Measurements from ENCODE around the gene TAC3.
"Not testable (repeated sequence)": the region's sequence is repeated elsewhere in the genome, so short reads cannot be mapped to it uniquely, and the experiment has no call there.

TAC3 gene

DNA sequence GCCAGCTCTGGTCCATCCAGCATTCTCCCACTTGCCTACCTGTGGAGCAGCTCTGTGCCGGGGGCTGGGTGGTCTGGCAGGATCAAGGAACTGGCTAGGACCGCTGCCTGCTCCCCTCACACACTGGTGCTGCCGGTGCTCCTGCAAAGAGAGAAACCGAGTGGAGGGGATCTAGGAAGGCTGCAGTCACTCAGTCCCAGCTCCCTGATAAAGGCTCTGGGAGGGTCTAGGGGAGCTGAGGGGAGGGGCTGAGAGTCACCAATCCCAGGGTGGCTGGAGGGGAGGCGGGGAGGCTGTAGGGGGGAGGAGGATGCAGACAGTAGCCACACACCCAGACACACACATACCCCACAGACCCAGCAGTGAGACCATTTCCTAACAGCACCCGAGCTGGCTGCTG, at the start of gene TAC3:
Gene TAC3 (minus strand): TSS at position 182 of the 400 bp plus-strand sequence. CDS start 732 bp downstream, outside the sequence.
- no peak for DNase-seq (ENCODE audit: low read depth in 2 of 2)

GRCh38 chr12:57063991-57064685, 47.8 kb upstream of the TAC3 start:
- DNase-seq (ENCODE audit: low read depth in 2 of 2), result peak in 1 of 2 donors; percentile 43

- DNase-seq (ENCODE audit: low read depth in 2 of 2), result no peak
Measured at GRCh38 chr12:57058454-57058853, 42.1 kb upstream of the TAC3 start.

GRCh38 chr12:57057067-57057751, 40.9 kb upstream of the TAC3 start:
- no peak for DNase-seq (ENCODE audit: low read depth in 2 of 2)

GRCh38 chr12:57055824-57056223, 39.5 kb upstream of the TAC3 start:
- DNase-seq (ENCODE audit: low read depth in 2 of 2), result no peak

- DNase-seq (ENCODE audit: low read depth in 2 of 2), result not testable (repeated sequence)
Measured at GRCh38 chr12:57053901-57054300, 37.6 kb upstream of the TAC3 start.

GRCh38 chr12:57053146-57053545, 36.8 kb upstream of the TAC3 start:
- DNase-seq (ENCODE audit: low read depth in 2 of 2), result not testable (repeated sequence)

GRCh38 chr12:57051011-57051410, 34.7 kb upstream of the TAC3 start:
- DNase-seq (ENCODE audit: low read depth in 2 of 2), result no peak

- DNase-seq (ENCODE audit: low read depth in 2 of 2), result no peak
Measured at GRCh38 chr12:57049890-57050289, 33.6 kb upstream of the TAC3 start, which contains the start of gene MYO1A. Gene MYO1A, minus strand, starts transcription at chr12:57050129. Its CDS starts 1,806 bp downstream, at chr12:57048323.

- DNase-seq (ENCODE audit: low read depth in 2 of 2), result no peak
Measured at GRCh38 chr12:57049119-57049446, 32.8 kb upstream of the TAC3 start.

DNA sequence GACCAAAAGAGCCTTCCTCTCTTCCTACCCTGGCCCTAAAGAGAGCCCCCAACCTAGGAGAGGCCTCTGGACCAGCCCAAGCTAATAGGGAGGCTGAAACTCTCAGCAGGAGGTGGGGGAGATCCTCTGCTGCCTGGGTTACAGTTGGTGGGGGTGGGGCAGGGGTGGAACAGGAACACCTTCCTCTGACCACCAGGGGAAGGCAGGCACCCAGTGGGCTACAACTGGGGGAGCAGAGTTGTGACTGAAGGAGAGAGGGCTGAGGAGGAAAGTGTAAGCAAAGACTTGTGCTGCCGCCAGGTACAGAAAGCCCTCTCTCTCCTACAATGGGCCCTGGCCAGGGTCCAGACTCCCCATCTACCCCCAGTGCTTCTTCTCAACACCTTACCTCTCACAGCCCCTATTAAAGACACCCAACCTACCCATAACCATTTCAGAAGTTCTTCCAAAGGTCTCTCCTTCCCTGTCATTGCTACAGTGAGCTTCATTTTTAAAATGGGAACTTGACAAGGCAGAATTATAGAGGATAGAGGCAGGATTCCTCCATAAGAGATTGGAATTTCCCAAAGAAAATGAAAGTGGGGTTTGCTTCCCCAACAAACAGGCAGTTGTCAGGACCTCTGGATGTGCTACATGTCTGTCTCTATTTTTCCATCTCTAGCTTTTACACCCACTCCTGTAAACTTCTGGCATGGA, 32.2 kb upstream of the TAC3 start:
- DNase-seq (ENCODE audit: low read depth in 2 of 2), result no peak

GRCh38 chr12:57047981-57048380, 31.7 kb upstream of the TAC3 start:
- DNase-seq (ENCODE audit: low read depth in 2 of 2), result no peak

GRCh38 chr12:57046947-57047890, 30.9 kb upstream of the TAC3 start:
- DNase-seq (ENCODE audit: low read depth in 2 of 2), result peak; percentile 30 to 50

- no peak for DNase-seq (ENCODE audit: low read depth in 2 of 2)
Measured at GRCh38 chr12:57046086-57046791, 29.9 kb upstream of the TAC3 start.

DNA sequence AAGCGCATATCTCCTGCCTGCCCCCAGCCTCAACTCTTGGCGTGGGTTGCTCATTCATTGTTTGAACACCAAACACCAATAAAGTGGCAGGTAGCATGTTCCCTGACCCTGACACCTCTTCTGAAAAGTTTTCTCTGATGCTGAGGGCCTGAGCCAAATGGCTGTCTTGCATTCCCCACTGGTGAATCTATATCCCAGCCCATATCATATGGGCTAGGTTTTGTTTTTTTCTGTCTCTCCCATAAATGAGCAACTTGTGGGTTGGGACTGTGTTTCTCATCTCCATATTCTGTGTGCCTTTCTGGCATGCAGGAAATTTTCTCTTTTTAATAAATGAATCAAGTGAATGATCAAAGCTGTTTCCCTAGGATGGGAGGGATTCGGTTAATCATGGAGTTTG, 28.6 kb upstream of the TAC3 start:
- no peak for DNase-seq (ENCODE audit: low read depth in 2 of 2)

GRCh38 chr12:57044468-57044867, 28.1 kb upstream of the TAC3 start:
- no peak for DNase-seq (ENCODE audit: low read depth in 2 of 2)

- no peak for DNase-seq (ENCODE audit: low read depth in 2 of 2)
Measured at GRCh38 chr12:57042695-57043094, 26.4 kb upstream of the TAC3 start.

- no peak for DNase-seq (ENCODE audit: low read depth in 2 of 2)
Measured at GRCh38 chr12:57040750-57041149, 24.4 kb upstream of the TAC3 start.

- DNase-seq (ENCODE audit: low read depth in 2 of 2), result no peak
Measured at GRCh38 chr12:57040211-57040610, 23.9 kb upstream of the TAC3 start.

- DNase-seq (ENCODE audit: low read depth in 2 of 2), result no peak
Measured at GRCh38 chr12:57039016-57039798, 22.9 kb upstream of the TAC3 start.

All from stimulated activated CD4-positive, alpha-beta T cell treated with anti-CD3 and anti-CD28 coated beads, Interleukin-4, amount 100 ng/mL, for 48 hours (primary cell).